Measurements from ENCODE around the gene MED10.

The MED10 gene, protein sequence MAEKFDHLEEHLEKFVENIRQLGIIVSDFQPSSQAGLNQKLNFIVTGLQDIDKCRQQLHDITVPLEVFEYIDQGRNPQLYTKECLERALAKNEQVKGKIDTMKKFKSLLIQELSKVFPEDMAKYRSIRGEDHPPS

DNA sequence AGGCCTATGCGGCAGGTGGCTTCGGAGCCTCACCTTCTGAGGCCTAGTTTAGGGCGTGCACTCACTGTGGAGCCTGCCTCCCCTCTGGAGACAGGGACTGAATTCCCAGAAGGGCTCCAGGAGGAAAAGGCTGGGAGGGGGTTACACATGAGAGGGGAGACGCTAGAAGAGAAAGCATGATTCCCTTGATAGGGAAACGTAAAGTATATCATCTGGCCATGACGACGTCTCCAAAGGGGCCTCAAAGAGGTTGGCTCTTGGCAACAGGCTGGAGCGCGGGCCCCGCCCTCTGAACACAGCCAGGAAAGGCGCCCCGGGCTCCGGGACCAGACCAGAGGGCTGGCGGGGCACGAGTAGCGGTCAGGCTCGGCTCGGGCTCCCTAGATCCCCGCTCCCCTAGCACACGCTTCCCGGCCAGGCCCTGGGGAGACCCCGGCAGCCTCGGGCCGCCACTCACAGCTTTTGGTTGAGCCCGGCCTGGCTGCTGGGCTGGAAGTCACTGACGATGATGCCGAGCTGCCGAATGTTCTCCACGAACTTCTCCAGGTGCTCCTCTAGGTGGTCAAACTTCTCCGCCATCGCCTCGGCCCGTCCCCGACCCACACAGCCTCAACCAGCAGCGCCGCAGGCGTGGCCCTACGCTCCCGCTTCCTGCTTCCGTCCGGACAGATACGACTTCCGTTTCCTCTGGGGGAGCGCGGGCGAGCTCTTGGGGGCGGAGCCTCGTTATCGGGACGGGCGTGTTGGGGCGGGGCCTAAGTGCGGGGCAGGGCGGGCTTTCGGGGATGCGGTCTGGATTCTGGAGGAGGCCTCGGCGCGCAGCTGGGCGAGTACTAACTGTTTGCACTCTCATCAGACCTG is at the start of gene MED10:
TSS of gene MED10 (minus strand) at position 643 of the 861 bp plus-strand sequence. CDS start at position 579, 64 bp downstream.
- DNase-seq (ENCODE audit: low read depth in 4 of 4, low spot score in 1 of 4), result peak; percentile 91 to 96 (median 94)

GRCh38 chr5:6427694-6428093 is 49.3 kb upstream of the MED10 start:
- DNase-seq (ENCODE audit: low read depth in 4 of 4, low spot score in 1 of 4), result no peak

GRCh38 chr5:6424700-6425099 is 46.4 kb upstream of the MED10 start:
- no peak for DNase-seq (ENCODE audit: low read depth in 4 of 4, low spot score in 1 of 4)

- no peak for DNase-seq (ENCODE audit: low read depth in 4 of 4, low spot score in 1 of 4)
Measured at GRCh38 chr5:6424110-6424659, 45.8 kb upstream of the MED10 start.

DNA sequence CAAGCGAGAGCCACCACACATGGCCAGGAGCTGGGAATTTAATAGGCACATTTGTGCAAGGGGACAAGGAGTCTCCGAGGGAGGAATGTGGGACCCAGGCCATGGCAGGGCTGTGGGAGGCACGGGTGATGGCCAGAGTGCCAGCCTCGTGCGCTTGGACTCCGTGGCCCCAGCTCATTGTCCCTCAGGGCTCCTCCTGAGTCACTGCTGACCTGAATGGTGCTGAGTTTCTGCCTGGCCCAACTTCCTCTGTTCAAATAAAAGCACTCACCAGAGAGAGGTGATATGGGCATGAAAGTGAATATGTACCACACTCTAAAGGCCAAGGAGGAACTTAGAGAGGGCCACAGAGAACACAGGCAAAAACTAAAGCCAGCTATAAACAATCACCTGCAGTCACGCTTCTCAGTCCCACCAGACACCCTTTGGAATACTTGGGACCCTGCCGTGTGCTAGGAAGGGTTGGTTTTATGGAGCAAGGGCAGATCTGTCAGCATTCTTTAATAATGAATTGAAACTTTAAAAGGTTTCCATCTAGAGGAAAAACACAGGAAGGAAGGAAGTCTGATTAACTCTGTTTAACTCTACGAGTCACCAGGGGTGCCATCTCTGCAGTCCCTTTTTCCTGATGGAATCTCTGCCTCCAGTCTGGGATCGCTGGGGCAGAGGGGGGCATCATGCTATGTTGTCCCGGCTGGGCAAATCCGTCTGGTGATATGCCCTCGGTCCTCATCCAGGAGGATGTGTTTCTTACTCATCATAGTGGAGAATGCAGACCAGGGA is 45.2 kb upstream of the MED10 start:
- DNase-seq (ENCODE audit: low read depth in 4 of 4, low spot score in 1 of 4), result no peak

- no peak for DNase-seq (ENCODE audit: low read depth in 4 of 4, low spot score in 1 of 4)
Measured at GRCh38 chr5:6419340-6419852, 41.0 kb upstream of the MED10 start.

DNA sequence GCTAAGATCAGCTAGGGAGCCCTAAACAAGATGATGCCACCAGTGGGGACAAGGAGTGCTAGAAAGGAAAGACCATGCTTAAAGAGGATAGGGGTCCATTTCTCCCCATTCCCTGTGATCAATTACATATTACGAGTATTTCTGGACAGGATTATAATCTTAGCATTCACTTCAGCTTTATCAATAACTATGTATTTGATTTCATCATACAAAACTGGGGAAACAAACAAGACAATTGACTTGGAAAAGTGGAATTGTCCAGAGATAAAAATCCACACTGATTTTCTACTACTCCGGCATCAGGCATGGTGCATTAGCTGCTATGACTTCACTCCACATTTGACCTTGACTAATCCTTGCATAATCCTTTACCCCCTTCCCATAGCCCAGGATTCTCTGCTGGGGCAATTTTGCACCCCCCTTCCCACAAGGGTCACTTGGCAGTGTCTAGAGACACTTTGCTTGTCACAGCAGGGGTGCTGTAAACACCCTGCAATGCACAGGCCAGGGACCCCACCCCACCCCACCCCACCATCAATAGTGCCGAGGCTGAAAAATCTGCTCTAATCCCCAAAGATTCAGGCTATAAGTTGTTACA is 40.4 kb upstream of the MED10 start:
- DNase-seq (ENCODE audit: low read depth in 4 of 4, low spot score in 1 of 4), result no peak

GRCh38 chr5:6417657-6418056 is 39.3 kb upstream of the MED10 start:
- no peak for DNase-seq (ENCODE audit: low read depth in 4 of 4, low spot score in 1 of 4)

GRCh38 chr5:6412811-6413210 is 34.5 kb upstream of the MED10 start:
- no peak for DNase-seq (ENCODE audit: low read depth in 4 of 4, low spot score in 1 of 4)

DNA sequence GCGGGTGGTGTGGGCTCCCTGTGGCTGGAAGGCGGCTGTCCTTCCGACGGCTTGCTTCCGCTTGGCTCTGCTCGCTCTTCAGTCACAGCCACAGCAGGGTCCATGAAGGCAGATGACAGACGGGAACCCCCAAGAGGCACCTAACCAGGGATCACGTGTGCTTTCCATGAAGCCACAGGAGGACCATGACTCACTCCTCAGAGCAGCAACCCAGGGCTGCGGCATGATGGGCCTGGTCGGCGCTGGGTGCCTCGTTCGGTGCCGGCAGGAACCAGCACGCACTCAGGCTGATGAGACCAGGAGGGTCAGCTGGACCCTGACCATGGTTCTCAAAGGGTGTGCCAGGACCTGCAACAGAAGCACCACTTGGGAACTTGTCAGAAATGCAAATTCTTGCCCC is 32.8 kb upstream of the MED10 start:
- DNase-seq (ENCODE audit: low read depth in 4 of 4, low spot score in 1 of 4), result no peak

DNA sequence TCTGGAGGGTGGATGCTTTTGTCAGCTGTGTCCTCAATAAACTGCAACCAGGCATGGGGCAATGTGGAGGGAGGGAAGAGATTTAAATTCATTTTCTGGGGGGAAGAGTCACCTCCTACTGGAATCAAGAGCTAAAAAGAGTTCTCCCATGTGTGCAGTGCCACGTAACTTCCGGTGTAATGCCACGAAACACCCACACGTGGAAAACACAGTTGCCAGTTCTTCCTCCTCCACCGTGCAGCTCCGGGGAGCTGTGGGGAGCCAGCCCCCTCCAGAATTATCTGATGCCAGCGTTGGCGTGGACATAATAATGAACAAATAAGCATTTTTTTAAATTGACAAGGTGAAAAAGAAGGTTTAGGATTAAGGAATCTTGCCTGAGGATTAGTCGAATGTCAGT is 32.1 kb upstream of the MED10 start:
- DNase-seq (ENCODE audit: low read depth in 4 of 4, low spot score in 1 of 4), result no peak

DNA sequence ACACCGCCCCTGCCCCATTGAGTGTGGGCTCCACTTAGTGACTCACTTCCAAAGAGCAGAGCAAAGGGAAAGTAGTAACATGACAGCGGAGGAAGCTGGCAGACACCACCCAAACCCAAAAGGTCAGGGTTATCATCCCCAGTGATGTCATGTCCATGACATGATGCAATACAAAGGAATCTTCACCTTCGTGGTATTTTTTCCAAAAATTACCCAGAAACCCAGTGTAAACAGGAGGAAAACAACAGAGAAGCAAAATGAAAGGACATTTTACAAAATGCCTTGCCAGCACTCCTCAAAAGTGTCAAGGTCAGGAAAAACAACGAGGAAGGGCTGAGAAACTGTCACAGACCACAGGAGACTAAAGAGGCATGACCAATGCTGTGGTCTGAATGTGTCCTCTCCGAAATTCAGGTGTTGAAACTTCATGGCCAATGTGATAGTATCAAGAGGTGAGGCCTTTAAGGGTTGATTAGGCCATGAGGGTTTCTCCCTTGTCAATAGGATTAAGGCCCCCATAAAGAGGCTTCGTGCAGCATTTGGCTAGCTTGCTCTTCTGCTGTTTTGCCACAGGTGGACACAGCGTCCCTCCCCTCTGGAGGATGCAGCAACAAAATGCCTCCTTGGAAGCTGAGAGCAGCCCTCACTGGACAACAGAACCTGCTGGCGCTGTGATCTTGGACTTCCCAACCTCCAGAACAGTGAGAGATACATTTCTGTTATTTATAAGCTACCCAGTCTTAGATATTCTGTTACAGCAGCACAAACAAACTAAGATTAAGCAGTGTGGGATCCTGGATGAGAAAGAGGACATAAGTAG is 30.5 kb upstream of the MED10 start:
- DNase-seq (ENCODE audit: low read depth in 4 of 4, low spot score in 1 of 4), result no peak

DNA sequence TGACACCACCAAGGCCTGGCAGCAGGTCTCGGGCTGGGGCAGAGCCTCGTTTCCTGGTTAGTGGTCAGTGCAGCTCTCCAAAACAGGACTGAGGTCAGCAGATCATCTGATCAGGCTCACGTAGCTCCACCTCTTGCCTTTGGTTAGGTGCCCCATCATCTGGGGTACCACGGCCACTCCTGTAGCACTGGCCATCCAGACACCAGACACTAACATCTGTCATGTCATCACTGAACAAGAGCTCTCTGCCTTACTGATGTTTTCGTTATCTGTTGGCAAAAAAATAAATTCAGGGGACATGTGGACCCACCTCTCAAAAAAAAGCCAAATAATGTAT is 29.9 kb upstream of the MED10 start:
- DNase-seq (ENCODE audit: low read depth in 4 of 4, low spot score in 1 of 4), result no peak

DNA sequence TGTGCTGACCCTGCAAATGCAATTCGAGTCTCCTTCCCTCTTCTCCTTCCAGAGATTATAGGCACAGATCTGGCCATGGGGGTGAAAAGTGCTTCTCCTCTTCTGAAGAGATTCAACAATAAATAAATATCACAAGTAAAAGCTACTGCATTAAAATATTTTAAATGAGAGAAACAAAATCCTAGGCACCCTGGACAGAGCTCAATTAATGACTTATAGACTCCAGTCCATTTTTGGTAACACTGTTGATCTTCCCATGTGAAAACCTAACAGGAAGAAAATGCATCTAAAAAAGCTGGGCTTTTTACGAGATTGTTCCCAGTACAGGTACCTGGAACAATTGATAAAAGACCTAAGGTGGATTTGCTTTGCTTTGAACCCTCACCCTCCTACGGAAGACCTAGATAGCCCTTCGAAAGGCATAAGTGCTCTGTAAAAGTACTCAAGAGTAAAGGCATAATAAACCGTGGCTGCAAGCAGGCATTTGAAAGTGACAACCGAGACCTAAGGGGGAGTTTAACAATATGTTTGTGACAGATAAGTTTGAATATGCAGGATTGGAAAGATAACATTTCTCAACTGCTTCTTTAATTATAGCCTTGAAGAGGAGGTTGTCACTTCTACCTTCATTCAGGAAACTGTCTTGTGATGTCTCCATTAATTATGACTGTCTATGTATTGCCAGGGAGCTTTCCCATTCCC is 29.4 kb upstream of the MED10 start:
- DNase-seq (ENCODE audit: low read depth in 4 of 4, low spot score in 1 of 4), result no peak

- no peak for DNase-seq (ENCODE audit: low read depth in 4 of 4, low spot score in 1 of 4)
Measured at GRCh38 chr5:6405591-6405990, 27.2 kb upstream of the MED10 start.

DNA sequence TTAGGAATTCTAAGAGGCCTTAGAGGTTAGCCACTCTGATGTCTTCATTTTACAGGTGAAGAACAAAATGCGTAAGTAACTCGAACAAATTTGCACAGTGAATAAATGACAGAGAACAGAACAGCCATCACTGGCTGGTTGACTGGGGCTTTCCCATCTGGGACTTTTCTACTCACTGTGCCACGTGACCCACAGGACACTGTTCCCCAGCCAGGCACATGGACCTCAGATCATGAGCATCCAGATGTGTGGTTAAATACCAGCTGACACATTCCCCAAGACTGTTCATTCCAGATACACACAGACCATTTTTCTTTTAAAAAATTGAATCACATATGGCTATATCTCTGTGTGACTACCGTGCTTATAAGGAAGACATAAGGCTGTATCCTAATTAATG is 25.8 kb upstream of the MED10 start:
- DNase-seq (ENCODE audit: low read depth in 4 of 4, low spot score in 1 of 4), result no peak

DNA sequence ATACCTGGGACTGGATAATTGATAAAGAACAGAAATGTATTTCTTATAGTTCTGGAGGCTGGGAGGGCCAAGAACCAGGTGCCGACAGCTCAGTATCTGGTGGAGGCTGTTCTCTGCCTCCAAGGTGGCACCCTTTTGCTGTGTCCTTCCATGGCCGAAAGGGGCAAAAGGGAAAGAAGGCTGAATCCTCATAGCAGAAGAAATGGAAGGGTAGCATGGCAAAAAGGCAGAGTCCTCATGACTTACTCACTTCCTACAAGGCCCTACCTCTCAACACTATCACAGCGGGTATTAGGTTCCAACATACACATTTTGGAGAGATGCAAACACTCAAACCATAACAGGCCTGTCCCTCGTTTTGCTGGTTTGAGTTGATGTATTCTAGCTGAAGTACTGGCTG is 25.1 kb upstream of the MED10 start:
- DNase-seq (ENCODE audit: low read depth in 4 of 4, low spot score in 1 of 4), result no peak

DNA sequence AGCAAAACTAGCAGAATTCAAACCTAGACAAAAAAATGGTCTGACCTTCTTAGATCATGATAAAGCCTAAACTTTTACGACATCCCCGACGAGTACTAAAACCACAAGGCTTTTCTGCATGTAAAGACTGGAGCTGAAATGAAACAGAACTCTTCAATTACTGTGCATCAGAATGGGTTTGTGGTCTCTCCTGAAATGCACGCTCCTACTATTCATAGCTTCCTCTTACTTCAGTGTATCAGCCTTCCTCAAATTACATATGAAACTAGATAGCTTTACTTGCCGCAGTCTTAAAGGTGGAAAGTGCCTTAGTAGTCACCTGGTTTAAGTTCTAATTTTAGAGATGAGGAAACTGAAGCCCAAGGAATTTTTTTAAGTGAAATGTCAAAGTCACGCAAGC is 24.6 kb upstream of the MED10 start:
- no peak for DNase-seq (ENCODE audit: low read depth in 4 of 4, low spot score in 1 of 4)

- DNase-seq (ENCODE audit: low read depth in 4 of 4, low spot score in 1 of 4), result no peak
Measured at GRCh38 chr5:6401410-6401809, 23.1 kb upstream of the MED10 start.

All from stimulated activated CD4-positive, alpha-beta T cell treated with anti-CD3 and anti-CD28 coated beads, Interleukin-1b, Interleukin-23, amount 100 ng/mL, for 24 hours (primary cell).